A673 (cell line): ENCODE data around the gene NAA40.

Source experiments
- EZH2 ChIP-seq: fragments of 200-600 bp; sonication (generic); IDR thresholded peaks from 2 replicates; pipeline ENCODE4 v1.6.1; 2017; ENCODE audit warnings: borderline replicate concordance, low read depth, mild to moderate bottlenecking, mixed read lengths, antibody characterized with exemption, low read length; ENCODE audit not compliant: poor library complexity, severe bottlenecking
- TF ChIP-seq, protein P1 (sequence below): fragments of 300-800, 200-600 bp; sonication (generic); conservative IDR thresholded peaks from 2 replicates; pipeline ENCODE4 v1.5.1; 2017; ENCODE audit warnings: low read depth, mild to moderate bottlenecking, antibody characterized with exemption, low read length, moderate library complexity, mixed read lengths

- no peak for TF ChIP-seq EZH2
- TF ChIP-seq, protein P1, sequence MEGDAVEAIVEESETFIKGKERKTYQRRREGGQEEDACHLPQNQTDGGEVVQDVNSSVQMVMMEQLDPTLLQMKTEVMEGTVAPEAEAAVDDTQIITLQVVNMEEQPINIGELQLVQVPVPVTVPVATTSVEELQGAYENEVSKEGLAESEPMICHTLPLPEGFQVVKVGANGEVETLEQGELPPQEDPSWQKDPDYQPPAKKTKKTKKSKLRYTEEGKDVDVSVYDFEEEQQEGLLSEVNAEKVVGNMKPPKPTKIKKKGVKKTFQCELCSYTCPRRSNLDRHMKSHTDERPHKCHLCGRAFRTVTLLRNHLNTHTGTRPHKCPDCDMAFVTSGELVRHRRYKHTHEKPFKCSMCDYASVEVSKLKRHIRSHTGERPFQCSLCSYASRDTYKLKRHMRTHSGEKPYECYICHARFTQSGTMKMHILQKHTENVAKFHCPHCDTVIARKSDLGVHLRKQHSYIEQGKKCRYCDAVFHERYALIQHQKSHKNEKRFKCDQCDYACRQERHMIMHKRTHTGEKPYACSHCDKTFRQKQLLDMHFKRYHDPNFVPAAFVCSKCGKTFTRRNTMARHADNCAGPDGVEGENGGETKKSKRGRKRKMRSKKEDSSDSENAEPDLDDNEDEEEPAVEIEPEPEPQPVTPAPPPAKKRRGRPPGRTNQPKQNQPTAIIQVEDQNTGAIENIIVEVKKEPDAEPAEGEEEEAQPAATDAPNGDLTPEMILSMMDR, result no peak
Observed at GRCh38 chr11:64005691-64006090, 66.9 kb downstream of the NAA40 start.
